ENCODE results near the gene ZNF407.
"Not testable (repeated sequence)": the region's sequence is repeated elsewhere in the genome, so short reads cannot be mapped to it uniquely, and the experiment has no call there.

The ZNF407 gene

DNA sequence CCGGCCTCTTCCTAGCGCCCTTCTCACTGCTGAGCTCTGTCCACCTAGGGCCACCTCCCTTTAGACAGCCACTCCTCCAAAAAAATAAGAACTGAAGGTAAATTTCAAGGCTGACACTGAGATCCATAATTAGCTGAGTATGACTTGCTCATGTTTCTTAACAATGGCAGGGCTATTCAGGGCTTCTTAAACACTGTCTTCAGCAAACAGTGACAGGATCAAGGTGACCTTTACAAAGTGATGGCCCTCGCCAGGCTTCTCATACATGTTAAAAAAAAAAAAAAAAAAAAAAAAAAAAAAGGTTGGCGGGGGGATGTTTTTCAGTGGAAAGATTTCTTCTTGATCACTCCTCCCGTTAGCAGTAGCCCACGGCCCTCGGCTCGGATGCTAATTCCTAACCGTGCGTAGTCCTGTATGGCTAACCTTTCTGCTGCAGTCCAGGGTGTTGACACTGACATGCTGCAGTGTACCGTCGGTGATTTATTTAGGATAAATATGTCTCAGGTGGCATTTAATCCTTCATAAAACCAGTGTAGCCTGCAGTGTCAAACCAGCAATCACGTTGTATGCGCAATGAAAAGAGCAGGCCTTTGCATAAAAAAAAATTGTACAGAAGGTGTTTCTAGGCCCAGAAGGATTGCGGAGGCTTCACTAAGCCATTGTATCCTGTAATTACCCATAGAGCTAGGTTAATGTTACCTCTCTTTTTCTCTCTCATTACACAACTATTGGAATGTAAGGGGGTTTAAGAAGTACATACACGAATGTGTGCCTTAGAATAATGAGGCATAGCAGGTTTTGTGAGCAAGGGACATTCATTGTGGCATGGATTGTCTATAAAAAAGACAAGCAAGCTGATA is 468.6 kb downstream of the ZNF407 start:
- no peak for DNase-seq (ENCODE audit: low read depth in 1 of 2, low spot score in 1 of 2)

DNA sequence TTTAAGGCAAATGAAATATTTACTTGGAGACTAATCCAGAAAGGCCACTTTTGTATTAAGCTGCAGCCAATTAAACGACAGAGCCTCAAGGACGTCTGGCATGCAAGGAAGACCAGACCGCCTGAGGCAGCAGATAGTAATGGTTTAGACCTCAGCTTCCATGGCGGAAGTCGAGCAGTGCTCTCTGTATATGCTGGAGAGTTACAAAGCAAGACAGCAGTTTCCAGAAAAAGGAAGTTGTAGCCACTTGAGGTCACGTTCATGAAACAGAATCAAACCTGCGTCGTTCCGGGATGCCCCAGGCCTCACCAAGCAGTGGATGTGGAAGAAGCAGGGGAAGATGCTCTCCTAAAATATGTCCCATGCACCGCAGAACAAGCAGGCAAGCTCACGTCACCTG is 469.3 kb downstream of the ZNF407 start:
- no peak for DNase-seq (ENCODE audit: low read depth in 1 of 2, low spot score in 1 of 2)

DNA sequence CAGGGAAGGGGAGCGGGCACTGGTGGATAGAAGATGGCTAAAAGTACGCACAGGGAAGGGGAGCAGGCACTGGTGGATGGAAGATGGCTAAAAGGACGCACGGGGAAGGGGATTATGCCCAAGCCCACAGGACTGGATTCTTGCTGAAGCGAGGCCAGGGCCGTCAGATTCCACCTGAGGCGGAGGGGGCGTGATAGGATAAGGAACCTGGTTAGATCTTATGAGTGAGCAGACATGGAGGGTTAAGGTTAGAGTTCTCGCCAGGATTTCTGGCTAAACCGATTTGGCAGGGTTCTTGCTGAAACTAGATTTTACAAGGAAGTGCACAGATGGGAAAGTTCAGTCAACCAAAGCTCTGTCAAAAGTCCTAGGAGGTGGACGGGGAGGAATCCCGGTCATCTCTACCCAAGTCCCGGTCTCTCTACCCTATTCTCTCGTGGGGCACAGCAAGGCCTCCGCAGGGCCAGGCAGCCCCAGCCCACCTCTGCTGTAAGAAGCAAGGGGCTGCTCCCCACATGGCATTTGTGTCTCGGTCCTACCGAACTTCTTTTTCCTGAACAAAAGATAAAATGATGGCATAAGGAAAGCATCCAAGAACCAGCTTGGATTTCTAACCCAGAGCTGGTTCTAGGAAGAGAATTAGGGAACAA is 470.5 kb downstream of the ZNF407 start:
- DNase-seq (ENCODE audit: low read depth in 1 of 2, low spot score in 1 of 2) = no peak

DNA sequence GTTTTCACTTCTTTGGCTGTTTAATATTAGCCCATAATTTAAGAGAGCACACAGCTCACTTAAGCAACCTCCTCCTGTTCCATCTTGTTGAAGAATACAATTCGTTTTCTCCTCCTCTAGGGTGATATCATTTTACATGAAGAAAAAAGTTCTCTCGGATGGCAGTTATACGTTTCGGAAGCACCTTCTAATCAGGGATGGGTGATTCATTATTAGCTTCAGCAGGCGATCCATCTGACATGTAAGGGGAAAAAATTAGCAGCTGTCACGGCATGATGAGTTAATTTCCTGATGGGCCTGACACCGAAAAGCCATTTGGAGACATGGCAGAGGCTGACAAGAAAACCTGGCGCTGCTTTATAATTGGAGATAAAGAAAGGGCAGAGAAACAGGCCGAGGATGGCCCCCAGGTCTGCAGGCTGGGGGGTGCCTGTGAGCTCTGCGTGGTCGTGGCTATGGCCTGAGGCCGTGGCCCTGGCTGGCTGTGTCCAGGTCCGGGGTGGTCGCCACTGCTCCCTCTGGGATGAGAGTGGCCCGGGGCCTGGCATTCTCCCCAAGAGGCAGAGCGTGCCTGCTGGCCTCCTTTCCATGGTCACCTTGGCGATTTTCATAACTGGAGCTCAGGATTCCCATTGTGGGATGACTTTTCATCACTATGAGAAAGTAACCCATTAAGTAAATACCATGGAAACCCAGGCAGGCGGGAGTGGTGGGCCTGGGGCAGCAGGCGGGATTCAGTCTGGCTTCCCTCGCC is 471.2 kb downstream of the ZNF407 start:
- DNase-seq (ENCODE audit: low read depth in 1 of 2, low spot score in 1 of 2) = no peak

DNA sequence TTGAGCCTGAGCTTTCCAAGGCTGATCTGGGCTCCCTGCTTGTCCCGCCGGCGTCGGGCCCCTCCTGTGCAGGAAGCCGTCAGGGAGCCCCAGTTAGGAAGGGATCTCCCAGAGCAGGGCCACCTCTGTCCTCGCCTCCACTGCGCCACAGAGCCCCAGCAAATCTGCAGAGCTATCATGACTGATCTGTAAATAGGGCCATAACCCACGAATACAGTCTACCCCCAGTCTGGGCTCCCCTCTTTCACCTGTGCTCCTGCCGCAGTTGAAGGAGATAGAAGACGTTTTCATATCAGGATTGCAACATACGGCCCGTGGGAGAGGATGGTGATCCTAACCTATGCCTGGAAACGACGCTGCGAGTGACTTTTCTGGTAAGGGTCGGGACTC is 472.6 kb downstream of the ZNF407 start:
- no peak for DNase-seq (ENCODE audit: low read depth in 1 of 2, low spot score in 1 of 2)

DNA sequence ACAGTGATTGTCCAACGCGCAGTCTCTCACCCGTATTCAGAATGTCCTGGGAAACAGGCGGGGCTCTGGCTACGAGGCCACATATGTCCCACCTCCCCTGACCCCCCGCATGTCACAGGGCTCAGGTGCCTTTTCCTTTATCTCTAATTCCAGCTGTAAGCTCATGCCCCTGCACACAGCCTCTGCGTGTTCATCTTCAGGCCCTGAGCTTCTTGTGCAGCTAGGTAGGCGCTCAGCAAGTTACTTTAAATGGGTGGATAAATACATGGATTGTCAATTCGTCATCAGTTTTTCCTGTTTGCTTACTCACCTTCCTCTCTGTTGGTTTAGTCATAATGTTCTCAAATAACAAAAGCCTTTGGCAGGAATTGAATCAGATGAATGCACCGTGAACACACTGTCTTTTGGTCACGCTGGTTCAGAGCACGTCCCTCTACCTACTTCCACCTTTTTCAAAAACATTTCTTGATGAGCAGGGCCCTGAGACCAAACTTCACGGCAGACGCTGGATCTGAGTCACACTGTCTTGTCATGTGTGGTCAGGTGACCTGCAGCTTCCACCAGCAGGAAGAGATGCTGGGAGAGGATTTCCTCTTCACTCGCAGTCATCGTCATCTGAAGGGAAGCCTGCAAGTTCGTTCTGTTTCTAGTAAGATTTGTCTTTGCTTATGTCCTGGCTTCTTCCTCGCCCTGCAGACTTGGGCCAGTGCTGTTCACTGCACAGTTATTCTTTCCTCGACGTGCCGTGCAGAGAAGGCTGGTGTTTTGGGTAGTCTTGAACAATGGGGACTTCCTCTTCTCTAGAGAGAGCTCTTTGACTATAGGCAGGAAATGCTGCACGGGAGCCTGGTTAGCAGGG is 473.2 kb downstream of the ZNF407 start:
- DNase-seq (ENCODE audit: low read depth in 1 of 2, low spot score in 1 of 2) = peak; percentile 25 to 64

DNA sequence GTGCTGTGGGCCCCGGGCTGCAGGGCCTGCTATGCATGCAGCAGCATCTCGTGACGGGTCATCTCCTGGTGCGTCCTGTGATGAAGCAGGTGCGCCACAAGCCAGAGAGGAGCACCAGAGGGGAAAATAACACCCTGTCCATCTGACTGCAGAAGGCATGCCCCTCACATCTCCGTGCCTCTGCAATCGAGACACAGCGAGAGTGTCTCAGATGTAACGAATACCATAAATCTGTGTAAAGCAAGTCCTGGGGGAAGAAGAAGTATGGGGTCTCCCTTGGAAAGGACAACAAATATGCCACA is 473.8 kb downstream of the ZNF407 start:
- no peak for DNase-seq (ENCODE audit: low read depth in 1 of 2, low spot score in 1 of 2)

DNA sequence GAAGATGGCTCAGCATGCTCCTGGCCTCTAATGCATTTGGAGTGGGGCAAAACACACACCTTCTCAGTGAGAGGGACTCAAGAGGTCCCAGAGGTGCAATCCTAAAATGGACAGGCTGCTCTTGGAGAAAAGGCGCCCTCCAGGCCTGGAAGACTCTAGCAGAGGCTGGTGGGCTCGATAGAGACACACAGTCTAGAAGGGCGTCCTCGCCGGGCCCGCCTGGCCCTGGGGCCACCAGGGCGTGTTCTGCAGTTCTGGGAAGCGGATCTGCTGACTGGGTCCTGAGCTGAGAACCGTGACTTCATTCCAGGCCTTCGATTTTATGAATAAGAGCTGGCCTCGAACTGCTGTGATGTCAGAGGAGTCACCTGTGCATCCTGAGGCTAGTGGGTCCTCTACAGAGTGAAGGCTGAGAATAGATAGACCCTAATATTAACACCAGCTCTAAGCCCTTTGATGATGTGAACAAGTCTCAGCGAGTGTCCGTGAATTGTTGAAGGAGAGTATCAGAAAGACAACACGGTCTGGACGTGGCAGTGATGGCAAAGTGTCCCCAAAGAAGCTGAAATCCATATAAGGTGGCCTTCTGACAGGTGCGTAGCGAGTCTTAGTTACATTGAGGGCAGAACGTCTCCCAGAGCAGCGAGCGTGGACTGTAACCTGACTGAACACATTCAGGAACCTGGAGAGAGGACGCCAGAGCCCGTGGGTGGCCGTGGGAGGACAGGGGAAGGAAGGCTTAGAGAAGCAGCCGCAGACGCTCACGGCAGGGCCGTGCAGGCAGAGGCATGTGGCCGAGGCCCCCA is 474.4 kb downstream of the ZNF407 start:
- DNase-seq (ENCODE audit: low read depth in 1 of 2, low spot score in 1 of 2) = no peak

DNA sequence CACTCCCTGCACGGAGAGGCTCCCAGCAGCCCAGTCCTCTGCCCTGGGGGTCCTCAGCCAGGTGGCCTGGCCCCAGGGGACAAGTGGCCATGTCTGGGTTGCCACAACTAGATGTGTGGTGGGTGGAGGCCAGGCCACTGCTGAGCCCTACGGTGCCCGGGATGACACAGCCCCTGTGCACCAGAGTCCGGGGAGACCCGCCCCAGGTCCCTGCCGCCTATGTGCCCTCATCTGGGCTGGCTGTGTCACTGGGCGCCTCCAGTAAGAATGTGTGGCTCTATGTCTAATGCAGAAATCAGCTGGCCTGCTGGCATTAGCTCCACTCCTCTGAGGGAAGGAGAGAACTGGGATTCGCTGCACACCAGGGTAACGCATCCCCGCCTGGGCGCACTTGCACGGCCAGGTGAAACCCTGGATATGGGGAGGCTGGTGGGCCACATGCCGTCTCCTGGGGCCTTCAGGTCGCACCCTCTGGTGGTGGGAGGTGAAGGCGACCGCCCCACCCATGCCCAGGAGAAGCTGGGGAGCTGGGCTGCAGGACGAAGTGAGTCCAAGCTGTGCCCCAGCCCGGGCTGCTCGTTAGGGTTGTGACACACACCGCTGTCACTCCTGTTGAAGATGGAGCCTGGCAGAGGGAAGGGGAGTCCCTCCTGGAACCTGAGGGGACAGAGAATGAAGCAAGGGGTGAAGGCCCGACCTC is 475.2 kb downstream of the ZNF407 start:
- no peak for DNase-seq (ENCODE audit: low read depth in 1 of 2, low spot score in 1 of 2)

DNA sequence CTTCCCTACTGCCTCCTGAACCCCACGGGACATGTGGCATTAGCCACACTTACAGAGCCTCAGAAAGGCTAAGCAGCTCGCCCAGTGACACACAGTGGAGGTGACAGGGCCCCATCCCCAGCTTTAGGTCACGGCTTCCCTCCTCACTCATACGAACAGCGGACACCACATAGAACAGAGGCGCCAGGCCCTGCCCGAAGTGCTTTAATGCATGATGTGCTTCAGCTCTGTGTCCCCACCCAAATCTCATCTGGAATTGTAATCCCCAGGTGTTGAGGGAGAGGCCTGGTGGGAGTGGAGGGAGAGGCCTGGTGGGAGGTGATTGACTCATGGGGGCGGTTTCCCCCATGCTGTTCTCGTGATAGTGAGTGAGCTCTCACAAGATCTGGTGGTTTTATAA is 476.0 kb downstream of the ZNF407 start:
- DNase-seq (ENCODE audit: low read depth in 1 of 2, low spot score in 1 of 2) = no peak

DNA sequence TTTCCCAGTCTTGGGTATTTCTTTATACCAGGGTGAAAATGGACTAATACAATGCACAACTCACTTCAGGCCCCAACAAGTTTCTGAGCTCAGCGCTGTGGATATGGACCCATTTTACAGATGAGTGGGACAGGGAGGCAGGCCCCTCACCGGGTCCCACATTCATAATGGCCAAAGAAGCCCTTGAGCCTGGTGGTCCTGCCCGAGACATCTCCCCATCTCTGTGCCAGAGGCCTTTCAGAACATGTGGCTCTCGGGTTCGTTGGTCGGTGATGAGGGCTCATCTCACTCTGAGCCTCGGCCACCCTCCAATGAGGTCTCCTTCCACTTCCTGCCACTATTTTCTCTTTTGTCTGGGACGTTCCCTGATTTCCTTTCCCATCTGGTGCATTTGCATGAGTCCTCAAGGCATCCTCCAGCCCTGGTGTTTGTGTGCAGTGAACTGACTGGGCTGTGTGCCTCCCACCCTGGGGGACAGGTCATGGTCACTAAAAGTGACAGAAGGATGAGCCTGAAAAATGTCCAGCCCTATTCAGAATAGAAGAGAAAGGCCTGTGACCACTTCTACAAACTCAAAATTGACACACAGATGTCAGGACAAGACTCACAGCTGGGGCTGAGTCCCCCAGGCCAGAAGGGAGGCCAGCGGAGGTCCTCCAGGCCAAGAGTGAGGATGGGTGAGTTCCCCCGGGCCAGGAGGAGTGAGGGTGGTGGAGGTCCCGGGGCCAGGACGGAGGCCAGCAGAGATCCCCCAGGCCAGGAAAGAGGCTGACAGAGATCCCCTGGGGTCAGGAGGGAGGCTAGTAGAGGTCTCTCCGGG is 476.7 kb downstream of the ZNF407 start:
- DNase-seq (ENCODE audit: low read depth in 1 of 2, low spot score in 1 of 2) = no peak

DNA sequence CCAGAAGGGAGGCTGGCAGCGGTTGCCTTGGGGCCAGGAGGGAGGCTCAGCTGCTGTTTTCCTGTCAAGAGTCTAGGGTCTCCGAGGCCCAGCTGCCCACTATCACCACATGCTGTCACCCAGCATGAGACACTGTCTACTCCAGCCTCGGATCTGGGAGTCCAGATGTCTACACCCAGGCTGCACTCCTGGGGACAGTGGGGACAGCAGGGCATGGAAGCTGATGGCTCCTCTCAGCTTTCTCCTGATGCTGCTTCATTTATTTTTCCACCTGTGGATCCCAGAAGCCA is 477.3 kb downstream of the ZNF407 start:
- no peak for DNase-seq (ENCODE audit: low read depth in 1 of 2, low spot score in 1 of 2)

DNA sequence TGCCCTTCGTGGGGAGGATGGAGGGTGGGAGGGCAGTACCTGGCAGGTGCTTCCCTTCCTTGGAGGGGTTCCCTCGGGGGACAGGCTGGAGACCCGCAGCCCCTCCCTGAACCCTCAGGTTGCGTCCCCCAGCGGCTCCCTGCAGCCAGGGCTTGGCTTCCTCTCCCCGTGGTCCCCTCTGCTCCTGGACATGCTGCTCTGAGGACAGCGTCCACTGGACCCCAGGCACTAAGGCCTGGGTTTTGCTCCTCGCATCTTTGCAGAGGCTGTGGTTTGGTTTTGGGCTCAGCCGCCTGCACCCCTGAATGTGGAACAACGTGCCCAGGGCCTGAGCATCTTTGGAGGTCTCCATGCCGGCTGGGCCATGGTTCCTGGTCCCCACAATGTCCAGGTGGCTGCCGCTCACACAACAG is 477.8 kb downstream of the ZNF407 start:
- no peak for DNase-seq (ENCODE audit: low read depth in 1 of 2, low spot score in 1 of 2)

DNA sequence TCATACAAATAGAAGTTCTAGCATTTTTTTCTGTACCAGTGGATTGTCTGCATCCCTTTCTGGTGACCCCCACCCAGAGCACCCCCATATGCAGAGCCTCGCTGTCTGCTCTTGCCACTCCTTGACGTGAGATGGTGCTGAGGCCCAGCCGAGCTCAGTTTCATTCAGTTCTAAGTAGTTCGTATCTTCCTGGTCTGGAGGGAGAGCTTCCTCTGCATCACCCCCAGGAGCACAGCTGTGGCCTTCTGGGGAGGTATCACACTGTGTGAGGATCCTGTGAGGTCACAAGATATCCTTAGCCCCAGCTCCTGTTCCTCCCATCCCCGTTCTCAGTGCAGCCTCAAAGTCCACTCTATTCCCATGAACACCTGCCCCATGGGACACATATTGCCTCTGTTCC is 478.6 kb downstream of the ZNF407 start:
- no peak for DNase-seq (ENCODE audit: low read depth in 1 of 2, low spot score in 1 of 2)

DNA sequence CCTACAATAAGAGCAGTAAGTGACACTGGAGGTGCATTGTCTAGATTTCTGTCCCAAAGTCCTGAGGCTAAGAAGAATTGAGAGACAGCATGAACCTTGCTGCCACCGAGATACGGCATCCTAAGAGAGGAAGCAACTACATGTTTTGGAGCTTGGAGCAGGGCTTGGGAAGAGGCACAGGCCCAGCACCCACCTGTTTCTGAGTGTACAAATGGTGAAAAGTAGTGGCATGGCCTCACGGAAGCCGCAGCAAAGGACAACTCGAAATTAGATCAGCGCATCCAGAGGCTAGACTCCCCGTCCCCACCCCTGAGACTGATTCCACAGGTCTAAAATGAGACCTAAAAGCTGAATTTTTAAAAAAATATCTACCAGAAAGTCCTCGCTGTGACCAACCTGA is 483.8 kb downstream of the ZNF407 start:
- DNase-seq (ENCODE audit: low read depth in 1 of 2, low spot score in 1 of 2) = no peak

DNA sequence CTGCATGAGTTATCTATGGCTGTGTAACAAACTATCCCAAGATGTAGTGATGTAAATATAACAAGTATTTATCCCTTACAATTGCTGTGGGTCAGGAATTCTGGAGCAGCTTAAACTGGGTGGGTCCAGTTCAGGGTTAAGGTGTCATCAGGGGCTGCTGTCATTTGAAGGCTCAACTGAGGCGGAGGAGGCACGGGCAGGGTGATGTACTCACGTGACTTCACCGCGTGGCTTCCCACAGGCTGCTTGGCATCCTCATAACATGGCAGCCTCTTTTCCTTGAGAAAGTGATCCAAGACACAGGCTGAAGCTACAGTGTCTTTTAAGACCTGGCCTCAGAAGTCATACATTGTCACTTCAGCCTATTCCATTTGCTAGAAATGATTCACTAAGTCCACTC is 485.5 kb downstream of the ZNF407 start:
- no peak for DNase-seq (ENCODE audit: low read depth in 1 of 2, low spot score in 1 of 2)

DNA sequence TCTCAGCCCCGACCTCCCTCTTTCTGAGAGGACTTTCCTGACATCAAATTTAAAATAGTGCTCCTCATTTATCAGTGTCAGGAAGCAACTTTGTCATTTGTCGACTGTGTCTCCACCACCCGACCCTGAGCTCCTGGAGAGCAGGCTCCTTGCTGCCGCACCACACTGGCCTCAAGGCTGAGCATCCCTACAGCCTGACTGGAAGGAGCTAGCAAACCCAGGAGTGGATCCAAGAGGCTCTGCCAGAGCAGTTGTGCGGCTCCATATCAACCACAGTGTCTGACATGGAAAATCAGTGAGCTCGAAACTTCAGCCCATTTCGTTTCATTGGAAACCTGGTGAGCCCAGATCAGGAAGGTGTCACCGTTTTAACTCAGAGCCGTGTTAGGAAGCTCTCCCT is 486.1 kb downstream of the ZNF407 start:
- DNase-seq (ENCODE audit: low read depth in 1 of 2, low spot score in 1 of 2) = no peak

DNA sequence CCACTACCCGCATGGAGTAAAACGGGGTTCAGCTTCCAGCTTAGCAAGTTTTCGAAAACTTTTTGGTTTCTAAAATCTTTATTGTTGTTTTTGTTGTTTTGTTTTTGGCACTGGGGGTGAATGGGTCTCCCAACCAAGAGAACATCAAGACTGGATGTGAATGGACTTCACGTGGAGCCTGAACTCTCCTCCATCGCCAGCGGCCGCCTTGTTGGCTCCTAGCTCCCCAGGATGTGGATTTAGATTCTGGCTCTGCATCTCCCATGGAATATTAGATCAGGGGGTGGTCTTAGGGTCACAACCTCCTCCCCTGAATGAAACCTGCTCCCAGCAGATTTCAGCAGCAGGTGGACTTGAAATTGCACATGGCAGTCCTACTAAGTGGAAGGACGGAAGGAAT is 488.0 kb downstream of the ZNF407 start:
- DNase-seq (ENCODE audit: low read depth in 1 of 2, low spot score in 1 of 2) = not testable (repeated sequence)

DNA sequence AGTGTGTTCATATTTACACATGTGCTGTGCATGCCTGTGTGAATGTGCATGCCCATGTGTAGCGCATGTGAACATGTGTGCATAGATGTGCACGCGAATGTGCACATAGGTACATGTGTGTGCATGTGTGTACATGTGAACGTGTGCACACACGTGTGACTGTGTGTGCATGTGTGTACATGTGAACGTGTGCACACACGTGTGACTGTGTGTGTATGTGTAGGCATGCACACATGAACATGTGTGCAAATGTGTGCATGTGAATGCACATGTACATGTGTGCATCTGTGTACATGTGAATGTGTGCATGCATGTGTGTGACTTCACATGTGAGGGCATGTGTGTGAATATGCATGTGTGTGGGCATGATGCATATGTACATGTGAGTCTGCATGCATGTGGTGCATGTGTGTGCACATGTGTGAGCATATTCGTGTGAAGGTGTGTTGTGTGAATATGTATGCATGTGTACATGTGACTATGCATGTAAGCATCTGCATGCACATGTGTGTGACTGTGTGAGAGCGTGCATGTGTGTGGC is 488.9 kb downstream of the ZNF407 start:
- DNase-seq (ENCODE audit: low read depth in 1 of 2, low spot score in 1 of 2) = no peak

All from activated CD4-positive, alpha-beta T cell treated with anti-CD3 and anti-CD28 coated beads, Interleukin-2, amount 50 U/mL, for 24 hours (primary cell).